GM18505 (cell line): ENCODE data around the gene PRDX5.
A peak's percentile ranks its signal among the peaks of the same experiment; 100 is the strongest.

Experiments used
- ATAC-seq: cut with Tn5 transposase; IDR thresholded peaks from one replicate; pipeline ENCODE4 v1.9.1; 2021; ENCODE audit not compliant: unreplicated experiment
- POLR2A ChIP-seq: IDR thresholded peaks from 4 replicates; pipeline ENCODE4 v1.6.1; 2011; ENCODE audit warnings: borderline replicate concordance; ENCODE audit not compliant: insufficient read depth, insufficient read length; ENCODE audit errors: extremely low read depth

Gene PRDX5

GRCh38 chr11:64296236-64296635 lies 21.7 kb upstream of the PRDX5 start:
- no peak for TF ChIP-seq POLR2A
- no peak for ATAC-seq

GRCh38 chr11:64296830-64297698 lies 20.9 kb upstream of the PRDX5 start:
- ATAC-seq = no peak
- TF ChIP-seq POLR2A = no peak

GRCh38 chr11:64297699-64298358 lies 20.1 kb upstream of the PRDX5 start:
- no peak for TF ChIP-seq POLR2A

GRCh38 chr11:64298966-64299846 lies 18.7 kb upstream of the PRDX5 start:
- no peak for ATAC-seq
- TF ChIP-seq POLR2A = no peak

More at GRCh38 chr11:64297699-64298358, 20.1 kb upstream of the PRDX5 start:
- no peak for ATAC-seq

- no peak for TF ChIP-seq POLR2A
- no peak for ATAC-seq
These were observed 17.9 kb upstream of the PRDX5 start, which contains the start of gene CATSPERZ for GRCh38 chr11:64299847-64300648. TSS of gene CATSPERZ (plus strand) at chr11:64300358. CDS start at chr11:64300411, 53 bp downstream.

- TF ChIP-seq POLR2A = no peak
These were observed 14.6 kb upstream of the PRDX5 start for GRCh38 chr11:64303109-64304031.

GRCh38 chr11:64304032-64304315 lies 13.9 kb upstream of the PRDX5 start:
- no peak for TF ChIP-seq POLR2A
- ATAC-seq = no peak

More at GRCh38 chr11:64303109-64304031, 14.6 kb upstream of the PRDX5 start:
- no peak for ATAC-seq

GRCh38 chr11:64304316-64305072 lies 13.4 kb upstream of the PRDX5 start:
- peak; percentile 9 for ATAC-seq
- peak; percentile 81 for TF ChIP-seq POLR2A

- peak; percentile 68 for ATAC-seq
- TF ChIP-seq POLR2A = peak; percentile 74
These were observed 12.7 kb upstream of the PRDX5 start, which contains the start of gene ESRRA for GRCh38 chr11:64305075-64305690. TSS of gene ESRRA (plus strand) at chr11:64305524. CDS start at chr11:64307180, 1,656 bp downstream.

- ATAC-seq = peak; percentile 12
- TF ChIP-seq POLR2A = peak; percentile 20
These were observed 12.0 kb upstream of the PRDX5 start for GRCh38 chr11:64305691-64306562.

GRCh38 chr11:64306563-64306875 lies 11.4 kb upstream of the PRDX5 start:
- ATAC-seq = no peak
- TF ChIP-seq POLR2A = no peak
